Measurements from ENCODE around the gene SCGB1C2.
"Not testable (repeated sequence)": the region's sequence is repeated elsewhere in the genome, so short reads cannot be mapped to it uniquely, and the experiment has no call there.

SCGB1C2 gene

DNA sequence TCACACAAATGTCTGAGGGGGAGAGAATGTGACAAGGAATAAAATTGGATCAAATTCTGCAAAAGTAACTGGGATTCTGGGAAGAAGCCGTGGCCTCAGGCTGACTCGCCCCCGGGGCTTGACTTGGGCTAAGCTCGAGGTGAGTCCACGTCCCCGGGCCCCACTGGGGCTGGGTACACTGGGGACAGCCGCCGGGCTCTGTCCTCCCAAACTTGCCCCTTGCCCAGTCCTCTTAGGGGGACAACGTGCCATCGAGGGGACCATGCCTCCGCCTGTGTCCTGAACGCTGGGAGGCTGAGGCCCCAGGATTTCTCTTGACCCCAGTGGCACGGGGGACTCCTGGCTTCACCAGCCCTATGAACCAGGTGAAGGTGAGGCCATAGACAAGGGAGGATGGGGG lies 23.0 kb downstream of the SCGB1C2 start:
- DNase-seq (ENCODE audit: low read depth) = no peak
- Histone ChIP-seq H3K4me3 (ENCODE audit: low read length) (no peak overlapping the region), H3K36me3 (ENCODE audit: control insufficient read depth, insufficient read depth, low read length, severe bottlenecking) (no peaks in the 10 kb centered on the region), H3K9me3 (ENCODE audit: control insufficient read depth, low read length) (no peaks in the 10 kb centered on the region), H3K4me1 (ENCODE audit: control insufficient read depth, insufficient read depth, low read length) (no peaks in the 10 kb centered on the region), H3K9ac (ENCODE audit: low read length) (no peak overlapping the region), H3K27me3 (replicated peaks; ENCODE audit: control insufficient read depth, insufficient read depth, low read length) (peaks cover 25% of the 10 kb centered on the region)

DNA sequence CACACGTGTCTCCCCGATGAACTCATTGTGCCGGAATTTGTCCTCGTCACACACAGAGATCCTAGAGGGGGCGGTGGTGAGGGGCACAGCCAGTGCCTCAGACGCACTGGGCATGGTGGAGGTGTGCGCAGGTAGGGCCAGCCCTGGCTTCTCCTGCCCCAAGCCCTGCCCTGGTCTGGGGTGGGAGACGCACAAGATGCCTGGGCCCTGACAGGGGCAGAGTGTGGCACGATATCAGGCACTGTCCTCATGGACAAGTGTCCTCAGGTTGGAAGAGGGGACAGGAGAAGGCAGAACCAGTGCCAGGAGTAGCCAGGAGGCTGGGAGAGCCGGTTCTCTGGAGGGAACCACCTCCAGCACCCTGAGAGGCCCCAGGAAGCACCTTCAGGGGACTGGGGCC lies 24.1 kb downstream of the SCGB1C2 start:
- Histone ChIP-seq H3K36me3 (ENCODE audit: control insufficient read depth, insufficient read depth, low read length, severe bottlenecking) (no peaks in the 10 kb centered on the region), H3K4me3 (ENCODE audit: low read length) (no peak overlapping the region), H3K9ac (ENCODE audit: low read length) (no peak overlapping the region)

DNA sequence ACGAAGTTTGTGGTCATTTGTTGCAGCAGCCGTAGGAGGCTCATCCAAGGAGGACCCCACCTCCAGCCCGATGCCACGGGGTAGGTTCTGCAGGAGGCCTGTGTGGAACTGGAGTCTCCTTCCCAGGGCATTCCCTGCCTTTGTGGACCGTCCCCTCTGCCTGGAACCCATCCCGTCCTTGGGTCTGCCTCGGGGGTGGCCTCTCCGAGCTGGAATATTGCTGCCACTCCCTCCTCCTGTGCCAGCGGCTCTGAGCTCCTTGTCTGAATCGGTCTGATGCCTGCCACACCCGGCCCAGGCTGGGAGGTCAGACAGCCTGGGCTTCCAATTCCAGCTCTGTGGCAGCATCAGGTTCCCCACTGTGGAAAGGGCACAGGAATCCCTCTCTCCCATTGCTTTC lies 25.3 kb downstream of the SCGB1C2 start:
- Histone ChIP-seq H3K9ac (ENCODE audit: low read length) (no peak overlapping the region), H3K36me3 (ENCODE audit: control insufficient read depth, insufficient read depth, low read length, severe bottlenecking) (no peaks in the 10 kb centered on the region), H3K9me3 (ENCODE audit: control insufficient read depth, low read length) (no peaks in the 10 kb centered on the region), H3K4me1 (ENCODE audit: control insufficient read depth, insufficient read depth, low read length) (no peaks in the 10 kb centered on the region), H3K27me3 (replicated peaks; ENCODE audit: control insufficient read depth, insufficient read depth, low read length) (peaks cover 30% of the 10 kb centered on the region), H3K4me3 (ENCODE audit: low read length) (no peak overlapping the region)
- no peak for DNase-seq (ENCODE audit: low read depth)

More for the DNA sequence above, 24.1 kb downstream of the SCGB1C2 start:
- DNase-seq (ENCODE audit: low read depth) = no peak
- Histone ChIP-seq H3K9me3 (ENCODE audit: control insufficient read depth, low read length) (no peaks in the 10 kb centered on the region), H3K4me1 (ENCODE audit: control insufficient read depth, insufficient read depth, low read length) (no peaks in the 10 kb centered on the region), H3K27me3 (replicated peaks; ENCODE audit: control insufficient read depth, insufficient read depth, low read length) (peaks cover 33% of the 10 kb centered on the region)

DNA sequence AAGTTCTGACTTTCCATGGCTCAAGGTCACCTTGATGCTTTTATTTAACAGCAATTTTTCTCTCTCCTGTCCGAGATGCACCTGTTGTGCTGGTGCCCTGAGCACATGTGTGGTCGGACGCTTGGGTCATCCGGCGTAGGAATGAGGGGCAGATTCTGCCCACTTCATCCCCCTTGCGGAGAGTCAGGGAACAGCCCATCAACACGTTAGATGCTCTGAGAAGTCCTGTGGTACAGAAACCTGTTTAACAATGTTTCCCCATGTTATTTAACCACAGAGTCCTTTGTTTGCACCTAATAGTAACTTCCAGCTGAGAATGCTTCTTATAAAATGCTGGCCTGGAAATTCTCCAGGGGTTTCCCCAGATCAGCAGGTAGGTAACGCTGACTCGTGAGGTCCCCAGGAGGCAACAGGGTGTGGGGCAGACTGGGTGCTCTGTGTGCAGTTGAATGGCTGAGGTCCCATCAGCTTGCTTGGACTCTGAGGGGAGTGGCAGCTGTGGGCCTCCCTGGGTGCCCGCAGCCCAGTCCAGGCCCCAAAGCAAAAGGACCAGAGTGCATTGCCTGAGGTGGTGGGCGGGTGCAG lies 26.2 kb downstream of the SCGB1C2 start:
- Histone ChIP-seq H3K4me3 (ENCODE audit: low read length) (no peak overlapping the region), H3K4me1 (ENCODE audit: control insufficient read depth, insufficient read depth, low read length) (no peaks in the 10 kb centered on the region), H3K36me3 (ENCODE audit: control insufficient read depth, insufficient read depth, low read length, severe bottlenecking) (no peaks in the 10 kb centered on the region), H3K9me3 (ENCODE audit: control insufficient read depth, low read length) (no peaks in the 10 kb centered on the region), H3K9ac (ENCODE audit: low read length) (no peak overlapping the region), H3K27me3 (replicated peaks; ENCODE audit: control insufficient read depth, insufficient read depth, low read length) (peaks cover 23% of the 10 kb centered on the region)
- DNase-seq (ENCODE audit: low read depth) = no peak

DNA sequence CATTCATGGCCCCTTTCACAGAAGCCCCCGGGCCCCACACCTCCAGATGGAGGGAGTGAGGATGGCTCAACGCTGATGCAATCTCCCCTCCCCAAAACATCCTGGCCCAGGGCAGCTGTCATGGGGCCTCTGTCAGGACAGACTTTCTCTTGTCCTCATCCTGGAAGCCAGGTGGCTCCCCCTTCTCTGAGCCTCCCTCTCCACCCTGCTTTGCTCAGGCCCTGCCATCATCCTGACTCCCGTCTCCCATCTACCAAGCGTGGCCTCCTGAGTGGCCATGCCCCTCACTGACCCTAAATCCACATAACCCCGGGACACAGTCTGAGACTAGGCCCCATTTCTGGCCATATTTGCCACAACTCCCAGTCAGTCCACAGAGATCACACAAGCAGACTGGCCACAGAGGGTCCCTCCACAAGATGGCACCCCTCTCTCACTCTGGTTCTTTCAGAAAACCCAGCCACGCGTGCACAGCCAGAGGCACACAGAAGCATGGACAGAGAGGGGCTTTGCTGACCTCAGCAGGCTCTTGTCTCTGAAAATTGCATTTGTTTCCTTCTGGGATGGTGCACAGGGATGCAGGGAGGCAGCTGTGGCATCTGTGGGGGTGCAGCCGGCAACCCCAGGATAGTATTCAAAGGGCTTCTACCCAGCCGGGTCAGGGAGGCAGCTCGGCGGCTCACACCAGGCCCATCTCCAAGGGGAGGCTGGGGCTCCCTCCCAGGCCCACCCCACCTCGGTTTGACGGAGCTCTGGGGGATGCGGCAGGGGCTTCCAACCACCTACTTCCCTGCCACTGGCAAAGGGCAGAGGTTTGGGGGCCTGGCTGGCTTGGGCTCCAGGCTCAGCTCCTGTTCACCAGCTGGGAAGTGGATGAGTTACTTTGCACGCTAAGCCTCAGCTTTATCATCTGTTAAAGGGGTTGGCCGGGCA lies 27.2 kb downstream of the SCGB1C2 start:
- Histone ChIP-seq H3K4me1 (ENCODE audit: control insufficient read depth, insufficient read depth, low read length) (no peaks in the 10 kb centered on the region), H3K9me3 (ENCODE audit: control insufficient read depth, low read length) (no peaks in the 10 kb centered on the region), H3K36me3 (ENCODE audit: control insufficient read depth, insufficient read depth, low read length, severe bottlenecking) (no peaks in the 10 kb centered on the region), H3K27me3 (replicated peaks; ENCODE audit: control insufficient read depth, insufficient read depth, low read length) (peaks cover 29% of the 10 kb centered on the region), H3K9ac (ENCODE audit: low read length) (no peak overlapping the region), H3K4me3 (ENCODE audit: low read length) (no peak overlapping the region)
- DNase-seq (ENCODE audit: low read depth) = peak; percentile 62

DNA sequence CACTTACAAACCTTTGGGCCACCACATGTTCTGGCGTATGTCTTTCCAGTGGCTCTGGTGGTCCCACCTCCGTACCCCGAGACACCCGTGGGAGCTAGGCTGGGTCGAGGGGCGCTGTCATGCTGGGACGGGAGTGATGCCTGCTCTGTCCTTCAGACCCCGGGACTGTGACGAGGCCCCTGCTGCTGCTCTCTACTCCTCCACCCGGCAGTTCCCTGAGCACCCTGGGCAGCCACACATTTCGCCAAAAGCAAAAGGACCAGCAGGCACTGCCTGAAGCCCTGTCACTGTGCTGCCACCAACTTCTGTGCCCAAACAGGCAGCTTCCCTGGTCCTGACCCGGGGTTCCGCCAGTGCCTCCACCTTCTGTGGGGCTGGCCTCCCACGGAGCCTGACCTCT lies 28.6 kb downstream of the SCGB1C2 start:
- Histone ChIP-seq H3K4me3 (ENCODE audit: low read length) (no peak overlapping the region), H3K4me1 (ENCODE audit: control insufficient read depth, insufficient read depth, low read length) (no peaks in the 10 kb centered on the region), H3K27me3 (replicated peaks; ENCODE audit: control insufficient read depth, insufficient read depth, low read length) (peaks cover 27% of the 10 kb centered on the region), H3K36me3 (ENCODE audit: control insufficient read depth, insufficient read depth, low read length, severe bottlenecking) (no peaks in the 10 kb centered on the region), H3K9ac (ENCODE audit: low read length) (no peak overlapping the region), H3K9me3 (ENCODE audit: control insufficient read depth, low read length) (no peaks in the 10 kb centered on the region)
- DNase-seq (ENCODE audit: low read depth) = no peak

DNA sequence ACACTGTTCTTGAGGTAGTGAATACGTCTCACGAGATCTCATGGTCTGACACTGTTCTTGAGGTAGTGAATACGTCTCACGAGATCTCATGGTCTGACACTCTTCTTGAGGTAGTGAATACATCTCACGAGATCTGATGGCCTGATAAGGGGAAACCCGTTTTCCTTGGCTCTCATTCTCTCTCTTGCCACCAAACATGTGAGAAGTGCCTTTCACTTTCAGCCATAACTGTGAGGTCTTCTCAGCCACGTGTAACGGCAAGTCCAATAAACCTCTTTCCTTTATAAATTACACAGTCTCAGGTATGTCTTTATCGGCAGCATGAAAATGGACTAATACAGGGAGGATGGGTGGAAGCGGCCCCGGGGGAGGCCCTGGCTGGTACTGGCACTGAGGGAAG lies 31.2 kb downstream of the SCGB1C2 start:
- H3K4me1 ChIP-seq (ENCODE audit: control insufficient read depth, insufficient read depth, low read length); H3K9me3 ChIP-seq (ENCODE audit: control insufficient read depth, low read length); H3K9ac ChIP-seq (ENCODE audit: low read length): not testable (repeated sequence)

DNA sequence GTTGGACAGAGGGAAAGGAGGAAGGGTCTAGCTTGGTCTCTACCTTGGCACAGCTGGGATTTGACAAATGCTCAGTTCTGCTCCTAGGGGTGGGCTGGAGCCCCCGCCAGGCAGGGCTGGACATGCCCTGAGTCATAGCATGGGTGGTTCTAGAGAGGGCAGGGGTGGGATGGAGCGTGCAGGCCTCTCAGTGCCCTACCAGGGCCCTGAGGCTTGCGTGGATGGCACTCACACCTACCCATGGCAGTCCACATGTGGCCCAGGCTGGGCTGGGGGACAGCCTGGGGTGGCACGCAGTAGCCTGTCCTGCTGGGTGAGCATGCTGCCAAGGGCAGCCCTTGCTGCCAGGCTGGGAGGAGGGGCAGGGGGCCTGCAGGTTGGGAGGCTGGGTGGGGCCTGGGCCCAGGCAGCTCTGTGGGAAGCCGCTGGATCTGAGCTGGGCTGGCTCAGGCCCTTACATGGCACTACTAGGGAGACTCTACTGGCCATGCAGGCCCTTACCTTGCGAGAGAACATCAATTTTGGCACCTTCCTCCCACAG lies 32.8 kb downstream of the SCGB1C2 start:
- H3K9me3 ChIP-seq (ENCODE audit: control insufficient read depth, low read length) = no peaks in the 10 kb centered on the region
- DNase-seq (ENCODE audit: low read depth) = no peak
- H3K4me1 ChIP-seq (ENCODE audit: control insufficient read depth, insufficient read depth, low read length) = no peaks in the 10 kb centered on the region
- H3K9ac ChIP-seq (ENCODE audit: low read length) = no peak overlapping the region
- H3K36me3 ChIP-seq (ENCODE audit: control insufficient read depth, insufficient read depth, low read length, severe bottlenecking) = no peaks in the 10 kb centered on the region
- peaks cover 26% of the 10 kb centered on the region for H3K27me3 ChIP-seq (replicated peaks; ENCODE audit: control insufficient read depth, insufficient read depth, low read length)
- H3K4me3 ChIP-seq (ENCODE audit: low read length) = no peak overlapping the region

More for the DNA sequence above, 31.2 kb downstream of the SCGB1C2 start:
- DNase-seq (ENCODE audit: low read depth); H3K4me3 ChIP-seq (ENCODE audit: low read length); H3K36me3 ChIP-seq (ENCODE audit: control insufficient read depth, insufficient read depth, low read length, severe bottlenecking): not testable (repeated sequence)
- H3K27me3 ChIP-seq (replicated peaks; ENCODE audit: control insufficient read depth, insufficient read depth, low read length) = peaks cover 21% of the 10 kb centered on the region

DNA sequence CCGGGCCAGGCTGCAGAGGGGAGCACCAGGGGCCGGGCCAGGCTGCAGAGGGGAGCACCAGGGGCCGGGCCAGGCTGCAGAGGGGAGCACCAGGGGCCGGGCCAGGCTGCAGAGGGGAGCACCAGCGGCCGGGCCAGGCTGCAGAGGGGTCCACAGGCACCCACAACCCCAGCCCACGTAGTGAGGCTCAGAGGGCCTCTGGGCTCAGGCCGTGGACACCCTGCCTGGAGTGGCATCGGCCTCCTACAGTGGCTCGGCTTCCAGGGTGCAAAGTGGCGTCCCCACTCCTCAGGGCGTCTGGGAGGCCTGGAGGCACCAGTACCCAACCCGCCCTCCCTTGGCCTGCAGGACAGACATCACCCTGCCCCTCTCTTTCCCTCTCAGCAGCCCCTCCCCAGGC lies 34.5 kb downstream of the SCGB1C2 start:
- Histone ChIP-seq H3K27me3 (replicated peaks; ENCODE audit: control insufficient read depth, insufficient read depth, low read length) (peaks cover 22% of the 10 kb centered on the region), H3K4me1 (ENCODE audit: control insufficient read depth, insufficient read depth, low read length) (no peaks in the 10 kb centered on the region), H3K4me3 (ENCODE audit: low read length) (no peak overlapping the region), H3K9me3 (ENCODE audit: control insufficient read depth, low read length) (no peaks in the 10 kb centered on the region), H3K9ac (ENCODE audit: low read length) (no peak overlapping the region), H3K36me3 (ENCODE audit: control insufficient read depth, insufficient read depth, low read length, severe bottlenecking) (no peaks in the 10 kb centered on the region)
- DNase-seq (ENCODE audit: low read depth) = no peak

DNA sequence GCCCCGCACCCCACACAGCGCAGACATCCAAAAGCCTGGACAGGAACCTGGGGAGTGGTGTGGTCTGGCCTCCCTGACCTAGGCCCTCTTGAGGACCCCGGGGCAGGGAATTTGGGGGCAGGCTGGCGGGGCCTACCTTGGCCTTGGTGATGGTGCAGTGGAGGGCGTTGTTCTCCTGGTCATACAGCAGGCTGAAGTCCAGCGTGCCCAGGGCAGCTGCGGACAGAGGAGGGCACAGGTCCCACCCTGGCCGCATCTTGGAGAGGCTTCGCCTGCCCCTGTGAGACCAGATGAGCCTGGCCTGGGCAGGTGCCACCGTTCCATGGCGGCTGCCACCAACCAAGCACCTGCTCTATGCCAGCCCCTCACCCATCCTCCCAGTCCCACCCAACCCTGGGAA lies 35.0 kb downstream of the SCGB1C2 start:
- H3K36me3 ChIP-seq (ENCODE audit: control insufficient read depth, insufficient read depth, low read length, severe bottlenecking) = no peaks in the 10 kb centered on the region
- H3K4me1 ChIP-seq (ENCODE audit: control insufficient read depth, insufficient read depth, low read length) = no peaks in the 10 kb centered on the region
- no peak overlapping the region for H3K9ac ChIP-seq (ENCODE audit: low read length)
- H3K4me3 ChIP-seq (ENCODE audit: low read length) = no peak overlapping the region
- peaks cover 22% of the 10 kb centered on the region for H3K27me3 ChIP-seq (replicated peaks; ENCODE audit: control insufficient read depth, insufficient read depth, low read length)
- no peaks in the 10 kb centered on the region for H3K9me3 ChIP-seq (ENCODE audit: control insufficient read depth, low read length)
- DNase-seq (ENCODE audit: low read depth) = no peak

DNA sequence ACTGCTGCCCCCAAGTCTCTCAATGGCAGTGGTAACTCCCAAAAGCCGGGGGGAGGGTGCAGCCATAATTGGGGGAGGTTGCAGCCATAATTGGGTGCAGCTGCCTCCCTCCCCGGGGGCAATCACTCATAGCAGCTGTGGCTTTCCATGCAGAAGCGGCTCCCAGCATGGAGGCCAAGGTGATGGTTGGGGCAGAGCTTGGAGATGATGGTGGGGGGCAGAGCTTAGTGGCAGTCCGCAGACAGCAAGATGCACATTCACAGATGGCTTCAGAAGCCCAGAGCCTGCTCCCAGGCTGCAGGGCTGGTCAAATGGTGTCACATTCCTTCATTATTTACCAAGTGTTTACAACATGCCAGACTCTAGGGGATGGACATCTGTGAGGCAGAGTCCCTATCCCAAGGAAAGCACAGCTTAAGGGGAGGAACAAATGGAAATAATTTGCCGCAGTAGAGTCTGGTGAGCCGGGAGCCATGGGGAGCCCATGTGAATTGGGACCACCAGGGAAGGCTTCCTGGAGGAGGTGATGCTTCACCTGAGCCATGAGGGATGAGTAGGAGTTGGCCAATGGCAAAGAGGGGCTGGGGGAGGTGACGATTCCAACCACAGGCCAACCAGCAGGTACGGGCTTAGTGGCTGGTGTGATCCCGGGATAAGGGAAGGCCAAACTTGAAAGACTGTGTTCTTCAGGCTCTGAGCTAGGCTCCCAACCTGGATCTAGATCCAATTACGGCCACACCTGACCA lies 36.0 kb downstream of the SCGB1C2 start:
- Histone ChIP-seq H3K4me1 (ENCODE audit: control insufficient read depth, insufficient read depth, low read length) (no peaks in the 10 kb centered on the region), H3K36me3 (ENCODE audit: control insufficient read depth, insufficient read depth, low read length, severe bottlenecking) (no peaks in the 10 kb centered on the region), H3K27me3 (replicated peaks; ENCODE audit: control insufficient read depth, insufficient read depth, low read length) (peaks cover 31% of the 10 kb centered on the region), H3K9ac (ENCODE audit: low read length) (no peak overlapping the region), H3K9me3 (ENCODE audit: control insufficient read depth, low read length) (no peaks in the 10 kb centered on the region), H3K4me3 (ENCODE audit: low read length) (no peak overlapping the region)
- DNase-seq (ENCODE audit: low read depth) = no peak

All from adipocyte (in vitro differentiated cells).